Skin epidermis (tissue), 12 donors: ENCODE data around the gene INPPL1.
"Not testable (repeated sequence)": the region's sequence is repeated elsewhere in the genome, so short reads cannot be mapped to it uniquely, and the experiment has no call there.

ENCODE experiments used
- H3K27ac ChIP-seq, 21 experiments: fragments of 200-600 bp; sonication (generic) in 11 of 21; one replicate each; pipeline ENCODE4 v1.5.0; 2020; ENCODE audit warnings: mild to moderate bottlenecking in 3 of 21, inconsistent platforms in 2 of 21, moderate library complexity in 2 of 21
- H3K4me3 ChIP-seq, 7 experiments: fragments of 200-600 bp; sonication (generic) in 2 of 7; one replicate each; pipeline ENCODE4 v1.5.0; 2020; ENCODE audit warnings: inconsistent platforms in 2 of 7, mild to moderate bottlenecking in 2 of 7, moderate library complexity in 1 of 7

Gene INPPL1

DNA sequence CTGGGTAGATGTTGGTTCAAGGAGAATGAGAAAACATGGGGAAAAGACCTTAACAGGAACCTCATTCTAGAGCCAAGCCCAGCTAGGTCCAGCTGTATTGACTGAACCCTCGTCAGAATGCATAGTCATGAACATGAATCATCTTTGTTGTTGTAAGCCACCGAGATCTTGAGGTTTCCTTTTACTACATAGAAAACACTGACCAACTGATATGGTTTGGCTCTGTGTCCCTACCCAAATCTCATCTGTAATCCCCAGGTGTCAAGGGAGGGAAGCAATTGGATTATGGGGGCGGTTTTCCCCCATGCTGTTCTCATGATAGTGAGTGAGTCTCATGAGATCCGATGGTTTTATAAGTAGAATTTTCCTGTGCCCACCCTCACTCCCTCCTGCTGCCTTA, 38.8 kb downstream of the INPPL1 start:
- H3K27ac ChIP-seq: no peak overlapping the region
- no peak overlapping the region for H3K4me3 ChIP-seq

DNA sequence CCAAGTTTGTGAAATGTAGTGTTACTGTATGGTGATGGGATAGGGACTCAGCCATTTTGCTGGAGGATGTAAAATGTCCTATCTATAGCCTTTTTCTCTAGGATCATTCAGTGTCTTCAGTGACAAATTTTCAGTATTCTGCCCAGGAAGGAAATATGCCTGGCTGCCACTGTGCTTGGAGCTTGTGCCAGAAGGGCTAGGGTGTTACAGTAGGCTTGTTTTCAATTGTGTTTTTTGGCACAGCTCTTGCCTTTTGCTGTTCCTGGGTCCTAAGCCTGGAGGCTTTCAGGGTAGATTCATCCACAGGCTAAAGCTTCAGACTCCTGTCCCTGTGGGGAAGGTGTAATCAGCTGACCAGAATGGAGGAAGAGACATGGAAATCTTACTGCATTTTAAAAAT, 41.4 kb downstream of the INPPL1 start:
- Histone ChIP-seq H3K27ac (no peak overlapping the region), H3K4me3 (no peak overlapping the region)

DNA sequence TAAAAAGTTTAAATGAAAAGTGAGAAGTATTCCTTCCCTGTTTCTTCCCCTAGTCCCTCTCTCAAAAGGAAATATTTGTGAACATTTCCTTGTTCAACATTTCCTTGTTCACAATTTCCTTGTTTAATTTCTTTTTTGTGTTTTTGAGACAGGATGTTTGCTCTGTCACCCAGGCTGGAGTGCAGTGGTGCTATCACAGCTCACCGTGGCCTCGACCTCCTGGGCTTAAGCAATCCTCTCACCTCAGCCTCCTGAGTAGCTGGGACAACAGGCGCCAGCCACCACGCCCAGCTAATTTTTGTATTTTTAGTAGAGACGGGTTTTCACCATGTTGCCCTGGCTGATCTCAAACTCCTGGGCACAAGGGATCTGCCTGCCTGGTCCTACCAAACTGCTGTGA, 42.4 kb downstream of the INPPL1 start:
- H3K4me3 ChIP-seq, H3K27ac ChIP-seq: not testable (repeated sequence)

DNA sequence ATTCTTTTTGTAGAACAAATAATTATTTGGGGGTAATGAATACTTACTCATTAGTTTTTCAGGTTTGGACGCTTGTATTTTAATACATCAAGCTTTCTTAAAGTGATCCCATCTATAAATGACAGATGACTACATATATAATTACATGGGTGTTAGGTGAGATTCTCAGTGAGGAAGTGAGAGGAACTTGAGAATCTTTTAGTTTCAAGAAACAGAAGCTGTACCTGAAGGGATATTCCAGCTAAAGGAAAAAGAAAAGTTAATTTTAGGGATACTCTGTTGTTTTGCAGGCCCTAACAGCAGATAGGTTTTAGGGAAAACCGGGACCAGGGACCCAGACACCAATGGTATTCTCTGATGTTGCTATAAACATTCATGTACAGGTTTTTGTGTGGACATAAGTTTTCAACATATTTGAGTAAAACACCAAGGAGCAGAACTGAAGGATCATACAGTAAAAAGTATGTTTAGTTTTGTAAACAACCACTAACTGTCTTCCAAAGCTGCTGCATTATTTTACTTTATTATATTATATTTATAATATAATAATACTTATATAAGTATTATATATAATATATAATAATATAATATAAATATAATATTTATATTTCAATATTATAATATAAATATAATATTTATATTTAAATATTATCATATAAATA, 43.5 kb downstream of the INPPL1 start:
- no peak overlapping the region for H3K27ac ChIP-seq

DNA sequence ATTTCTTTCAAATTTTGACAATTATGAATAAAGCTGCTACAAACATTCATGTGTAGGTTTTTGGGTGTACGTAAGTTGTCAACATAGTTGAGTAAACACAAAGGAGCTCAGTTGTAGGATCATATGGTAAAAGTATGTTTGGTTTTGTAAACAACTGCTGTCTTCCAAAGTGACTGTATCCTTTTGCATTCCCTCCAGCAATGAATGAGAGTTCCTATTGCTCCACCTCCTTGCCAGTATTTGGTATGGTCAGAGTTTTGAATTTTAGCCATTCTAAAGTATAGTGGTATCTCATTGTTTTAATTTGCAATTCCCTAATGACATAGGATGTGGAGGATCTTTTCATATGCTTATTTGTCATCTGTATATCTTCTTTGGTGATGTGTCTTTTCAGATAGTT, 47.4 kb downstream of the INPPL1 start:
- Histone ChIP-seq H3K27ac (no peak overlapping the region), H3K4me3 (no peak overlapping the region)

More for the DNA sequence above, 43.5 kb downstream of the INPPL1 start:
- H3K4me3 ChIP-seq: no peak overlapping the region

DNA sequence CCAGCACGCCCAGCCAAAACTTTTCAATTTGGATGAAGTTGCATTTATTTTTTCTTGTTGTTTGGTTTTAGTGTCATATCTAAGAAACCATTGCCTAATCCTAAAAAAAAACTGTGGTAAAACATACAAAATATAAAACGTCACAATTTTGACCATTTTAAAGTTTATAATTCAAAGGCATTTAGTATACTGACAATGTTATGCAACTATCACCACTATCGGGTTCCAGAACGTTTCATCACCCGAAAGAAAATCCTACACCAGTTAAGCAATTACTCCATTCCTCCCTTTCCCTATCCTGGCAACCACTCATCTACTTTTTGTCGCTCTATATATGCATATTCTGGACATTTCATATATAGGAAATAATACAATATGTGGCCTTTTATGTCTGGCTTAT, 49.9 kb downstream of the INPPL1 start:
- no peak overlapping the region for H3K27ac ChIP-seq
- no peak overlapping the region for H3K4me3 ChIP-seq

DNA sequence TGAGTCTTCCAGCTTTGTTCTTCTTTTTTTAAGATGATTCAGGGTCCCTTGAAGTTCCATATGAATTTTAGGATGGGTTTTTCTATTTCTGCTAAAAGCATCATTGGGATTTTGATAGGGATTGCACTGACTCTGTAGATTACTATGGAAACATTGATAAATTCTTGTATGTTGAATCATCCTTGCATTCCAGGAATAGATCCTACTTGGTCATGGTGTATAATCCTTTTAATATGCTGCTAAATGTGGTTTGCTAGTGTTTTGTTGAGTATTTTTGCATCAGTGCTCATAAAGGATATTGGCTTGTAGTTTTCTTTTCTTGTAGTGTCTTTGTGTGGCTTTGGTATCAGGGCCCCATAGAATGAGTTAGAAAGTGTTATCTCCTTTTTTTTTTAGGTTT, 54.3 kb downstream of the INPPL1 start:
- H3K4me3 ChIP-seq: no peak overlapping the region
- no peak overlapping the region for H3K27ac ChIP-seq

DNA sequence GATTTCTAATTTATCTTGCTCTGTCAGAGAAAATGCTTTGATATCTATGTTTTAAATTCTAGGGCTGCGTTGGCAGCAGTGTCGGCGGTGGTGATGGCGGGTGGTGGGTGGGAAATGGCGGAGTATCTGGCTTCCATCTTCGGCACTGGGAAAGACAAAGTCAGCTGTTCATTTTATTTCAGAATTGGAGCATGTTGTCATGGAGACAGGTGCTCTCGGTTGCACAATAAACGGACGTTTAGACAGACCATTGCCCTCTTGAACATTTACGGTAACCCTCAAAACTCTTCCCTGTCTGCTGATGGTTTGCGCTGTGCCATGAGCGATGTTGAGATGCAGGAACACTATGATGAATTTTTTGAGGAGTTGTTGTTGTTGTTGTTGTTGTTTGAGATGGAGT, 55.5 kb downstream of the INPPL1 start:
- H3K4me3 ChIP-seq: no peak overlapping the region

DNA sequence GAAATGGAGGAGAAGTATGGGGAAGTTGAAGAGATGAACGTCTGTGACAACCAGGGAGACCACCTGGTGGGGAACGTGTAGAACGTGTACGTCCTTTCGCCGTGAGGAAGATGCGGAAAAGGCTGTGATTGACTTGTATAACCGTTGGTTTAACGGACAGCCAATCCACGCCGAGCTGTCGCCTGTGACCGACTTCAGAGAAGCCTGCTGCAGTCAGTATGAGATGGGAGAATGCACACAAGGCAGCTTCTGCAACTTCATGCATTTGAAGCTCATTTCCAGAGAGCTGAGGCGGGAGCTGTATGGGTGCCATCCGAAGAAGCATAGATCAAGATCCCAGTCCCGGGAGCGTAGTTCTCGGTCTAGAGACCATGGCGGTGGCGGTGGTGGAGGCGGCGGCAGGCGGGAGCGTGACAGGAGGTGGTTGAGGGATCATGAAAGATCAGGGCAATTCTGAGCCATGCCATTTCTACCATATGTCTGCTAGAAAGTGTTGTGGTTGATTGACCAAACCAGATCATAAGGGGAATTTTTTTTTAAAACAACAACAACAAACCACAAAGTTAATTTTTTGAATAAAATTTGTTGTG, 56.3 kb downstream of the INPPL1 start:
- H3K4me3 ChIP-seq: no peak overlapping the region
- H3K27ac ChIP-seq: no peak overlapping the region

More for the DNA sequence above, 55.5 kb downstream of the INPPL1 start:
- H3K27ac ChIP-seq: no peak overlapping the region

DNA sequence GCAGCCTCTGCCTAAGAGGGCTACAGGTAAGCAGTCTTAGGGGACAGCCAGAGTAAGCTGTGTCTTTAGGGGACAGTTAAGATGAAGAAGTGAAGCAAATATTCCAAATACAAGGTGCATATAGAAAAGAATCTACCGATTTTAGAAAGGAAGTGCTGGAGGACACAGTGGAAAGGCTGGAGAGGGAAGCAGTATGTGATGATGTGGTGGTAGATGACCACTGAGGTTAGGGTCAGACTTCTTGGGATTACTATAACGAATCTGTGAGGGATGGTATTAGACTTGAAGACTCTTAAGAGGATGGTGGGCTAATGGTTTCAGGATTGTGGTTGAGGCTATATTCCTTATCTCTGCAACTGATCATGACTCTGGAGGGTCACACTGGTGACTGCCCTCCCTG, 59.4 kb downstream of the INPPL1 start:
- Histone ChIP-seq H3K27ac (no peak overlapping the region), H3K4me3 (no peak overlapping the region)

DNA sequence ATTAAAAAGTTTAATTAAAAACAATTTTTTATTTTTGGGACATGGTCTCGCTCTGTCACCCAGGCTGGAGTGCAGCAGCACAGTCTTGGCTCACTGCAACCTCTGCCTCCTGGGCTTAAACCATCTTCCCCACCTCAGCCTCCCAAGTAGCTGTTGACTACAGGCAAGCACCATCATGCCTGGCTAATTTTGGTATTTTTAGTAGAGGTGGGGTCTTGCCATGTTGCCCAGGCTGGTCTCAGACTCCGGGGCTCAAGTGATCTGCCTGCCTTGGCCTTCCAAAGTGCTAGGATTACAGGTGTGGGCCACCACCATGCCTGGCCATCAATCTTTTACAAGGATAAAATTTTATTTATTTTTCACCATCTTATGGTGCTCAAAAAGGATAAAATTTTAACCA, 62.7 kb downstream of the INPPL1 start:
- Histone ChIP-seq H3K4me3 (no peak overlapping the region), H3K27ac (no peak overlapping the region)
